K562 (cell line): ENCODE measurements around the gene POGZ. TPM values are rescaled to one million over a fixed set of nuclear protein-coding genes. Genes with fewer than 3 reads are reported as not detected.
A peak's percentile ranks its signal among the peaks of the same experiment; 100 is the strongest.

Source experiments
- CEBPB ChIP-seq: fragments of 450-650 bp; IDR thresholded peaks from 2 replicates; pipeline ENCODE4 v1.6.1; 2016; ENCODE audit warnings: missing genetic modification characterization, missing compliant biosample characterization
- EP400 ChIP-seq: fragments of 450-650 bp; IDR thresholded peaks from 2 replicates; pipeline ENCODE4 v1.6.1; 2017; ENCODE audit warnings: antibody characterized with exemption, mild to moderate bottlenecking, moderate library complexity
- ETV1 ChIP-seq: fragments of 450-650 bp; conservative IDR thresholded peaks from 2 replicates; pipeline ENCODE4 v1.6.1; 2016; ENCODE audit warnings: missing genetic modification characterization, control low read depth, low read depth, missing compliant biosample characterization
- ETV5 ChIP-seq: sonication (generic); formaldehyde crosslinking; IDR thresholded peaks from 2 replicates; pipeline ENCODE4 v1.4.0; 2020; ENCODE audit warnings: low read depth, mild to moderate bottlenecking, missing genetic modification reagents
- HNRNPLL ChIP-seq: fragments of 200-400 bp; formaldehyde crosslinking; IDR thresholded peaks from 2 replicates; pipeline ENCODE4 v1.6.1; 2017; ENCODE audit warnings: low read length, low read depth, mild to moderate bottlenecking; ENCODE audit not compliant: poor library complexity, severe bottlenecking
- KDM5B ChIP-seq: fragments of 200-600 bp; sonication (generic); IDR thresholded peaks from 2 replicates; pipeline ENCODE4 v1.6.1; 2012; ENCODE audit warnings: low read depth, mild to moderate bottlenecking, moderate library complexity, low read length, control low read depth, inconsistent platforms; ENCODE audit not compliant: insufficient replicate concordance
- NR2F6 ChIP-seq: fragments of 450-650 bp; formaldehyde crosslinking; IDR thresholded peaks from 2 replicates; pipeline ENCODE4 v1.4.0; 2020; ENCODE audit warnings: mild to moderate bottlenecking
- PKNOX1 ChIP-seq: fragments of 450-650 bp; IDR thresholded peaks from 2 replicates; pipeline ENCODE4 v1.6.1; 2016
- PML ChIP-seq: IDR thresholded peaks from 2 replicates; pipeline ENCODE4 v1.6.1; 2012; ENCODE audit warnings: low read length, inconsistent platforms
- POLR2A ChIP-seq: fragments of 450-650 bp; conservative IDR thresholded peaks from 2 replicates; pipeline ENCODE4 v1.6.1; 2016
- POU5F1 ChIP-seq: fragments of 150-350 bp; IDR thresholded peaks from 2 replicates; pipeline ENCODE4 v1.6.1; 2014; ENCODE audit warnings: borderline replicate concordance, low read length, low read depth, mild to moderate bottlenecking; ENCODE audit not compliant: partially characterized antibody
- PTRF ChIP-seq: fragments of 450-650 bp; IDR thresholded peaks from 2 replicates; pipeline ENCODE4 v1.6.1; 2016; ENCODE audit warnings: mild to moderate bottlenecking, missing genetic modification characterization, missing compliant biosample characterization
- SIX5 ChIP-seq, 2 experiments: IDR thresholded peaks; 2 replicates each; pipeline ENCODE4 v1.6.1; 2011; ENCODE audit warnings: low read length in 2 of 2, borderline replicate concordance in 1 of 2, low read depth in 1 of 2, mild to moderate bottlenecking in 1 of 2, moderate library complexity in 1 of 2; ENCODE audit not compliant: insufficient read depth in 1 of 2
- SMARCE1 ChIP-seq: fragments of 450-650 bp; IDR thresholded peaks from 2 replicates; pipeline ENCODE4 v1.7.1; 2016; ENCODE audit warnings: mild to moderate bottlenecking
- TAF9B ChIP-seq: fragments of 450-650 bp; IDR thresholded peaks from 2 replicates; pipeline ENCODE4 v1.6.1; 2018; ENCODE audit warnings: mild to moderate bottlenecking; ENCODE audit not compliant: partially characterized antibody
- ZFX ChIP-seq: sonication (generic); formaldehyde crosslinking; IDR thresholded peaks from 2 replicates; pipeline ENCODE4 v1.8.0; 2022; ENCODE audit warnings: mild to moderate bottlenecking, missing genetic modification reagents, moderate library complexity
- ZKSCAN1 ChIP-seq: fragments of 150-350 bp; IDR thresholded peaks from 2 replicates; pipeline ENCODE4 v1.6.1; 2016; ENCODE audit warnings: low read depth, low read length
- ZNF384 ChIP-seq: IDR thresholded peaks from 2 replicates; pipeline ENCODE4 v1.6.1; 2012; ENCODE audit warnings: low read depth, low read length, improper control_type of control experiment
- ZNF511 ChIP-seq: sonication (generic); formaldehyde crosslinking; IDR thresholded peaks from 2 replicates; pipeline ENCODE4 v1.8.0; 2022; ENCODE audit warnings: mild to moderate bottlenecking, missing genetic modification reagents
- ZNF699 ChIP-seq: fragments of 250-450 bp; sonication (Bioruptor Pico); IDR thresholded peaks from 2 replicates; pipeline ENCODE4 v1.8.0; 2021; ENCODE audit warnings: mild to moderate bottlenecking, moderate library complexity; ENCODE audit not compliant: insufficient replicate concordance
- ZNF717 ChIP-seq: fragments of 250-450 bp; sonication (Bioruptor Pico); IDR thresholded peaks from 2 replicates; pipeline ENCODE4 v1.5.0; 2021
- polyA plus RNA-seq, 8 experiments: library from polyadenylated mRNA; depleted of rRNA in 4 of 8; stranded (reverse) in 5 of 8; unstranded in 3 of 8; fragments of >200 nt; fragmentation: Nextera tagmentation in 2 of 8; fragmentation: Illumina TruSeq in 1 of 8; extraction: Ambion mirVana in 2 of 8; extraction: Trizol in 1 of 8; gene quantifications; 2 replicates each; pipeline versions ENCODE4 v1.2.1 to v1.2.3, GENCODE V29; 2011 to 2014; ENCODE audit warnings: inconsistent platforms in 1 of 8, missing spikeins in 1 of 8
- total RNA-seq, 7 experiments: library from RNA; depleted of rRNA in 6 of 7; stranded (reverse); fragments of >200 nt in 6 of 7; fragmentation: Illumina TruSeq in 2 of 7; extraction: Trizol in 2 of 7; gene quantifications; 2 replicates each; pipeline versions ENCODE4 v1.2.1 to v1.2.3, GENCODE V29; 2011 to 2021; ENCODE audit warnings: low replicate concordance in 1 of 7
- TF ChIP-seq, protein P1 (sequence below): fragments of 450-650 bp; IDR thresholded peaks from 2 replicates; pipeline ENCODE4 v1.6.1; 2014; ENCODE audit warnings: low read depth, mild to moderate bottlenecking, moderate library complexity, borderline replicate concordance
- TF ChIP-seq, protein P2 (sequence below): sonication (generic); formaldehyde crosslinking; IDR thresholded peaks from 2 replicates; pipeline ENCODE4 v1.8.1; 2023; ENCODE audit warnings: mild to moderate bottlenecking, missing genetic modification reagents, moderate library complexity

POGZ gene
- total and polyA plus RNA-seq, 9 of the 15 experiments (the other 6 are each of a cell fraction or from before 2014, with no cell fraction given): 9.4 to 40.6 (median 21.6) TPM

- TF ChIP-seq CEBPB (tag) (peak; percentile 98), ZKSCAN1 (peak; percentile 65; the same call in 1 of the 2 replicates), ZNF511 (CRISPR knock-in tag) (0 out of 2 replicates have a peak, but pooled peaks have one; percentile 4), ETV5 (CRISPR knock-in tag) (peak; percentile 80), EP400 (peak; percentile 76), PTRF (tag) (no peak), ZNF699 (CRISPR knock-in tag) (no peak), PKNOX1 (peak; percentile 84), KDM5B (peak; percentile 58), POU5F1 (peak; percentile 51), ZNF384 (peak; percentile 82), SIX5 (IDR thresholded peaks at IDR 0.05; ENCODE audit: borderline replicate concordance in 1 of 2, insufficient read depth in 1 of 2, low read depth in 1 of 2, low read length in 2 of 2) (peak; percentile 80 to 86), HNRNPLL (peak; percentile 49), POLR2A (peak; percentile 93), SMARCE1 (0 out of 2 replicates have a peak, but pooled peaks have one; percentile 9), TAF9B (peak; percentile 93), ZNF717 (no peak), NR2F6 (CRISPR knock-in tag) (no peak), ETV1 (tag) (peak; percentile 90), PML (peak; percentile 67; the same call in 1 of the 2 replicates), ZFX (CRISPR knock-in tag) (peak; percentile 95)
- TF ChIP-seq, protein P1, sequence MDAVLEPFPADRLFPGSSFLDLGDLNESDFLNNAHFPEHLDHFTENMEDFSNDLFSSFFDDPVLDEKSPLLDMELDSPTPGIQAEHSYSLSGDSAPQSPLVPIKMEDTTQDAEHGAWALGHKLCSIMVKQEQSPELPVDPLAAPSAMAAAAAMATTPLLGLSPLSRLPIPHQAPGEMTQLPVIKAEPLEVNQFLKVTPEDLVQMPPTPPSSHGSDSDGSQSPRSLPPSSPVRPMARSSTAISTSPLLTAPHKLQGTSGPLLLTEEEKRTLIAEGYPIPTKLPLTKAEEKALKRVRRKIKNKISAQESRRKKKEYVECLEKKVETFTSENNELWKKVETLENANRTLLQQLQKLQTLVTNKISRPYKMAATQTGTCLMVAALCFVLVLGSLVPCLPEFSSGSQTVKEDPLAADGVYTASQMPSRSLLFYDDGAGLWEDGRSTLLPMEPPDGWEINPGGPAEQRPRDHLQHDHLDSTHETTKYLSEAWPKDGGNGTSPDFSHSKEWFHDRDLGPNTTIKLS: peak; percentile 20; the same call in 1 of the 2 replicates
- TF ChIP-seq, protein P2, sequence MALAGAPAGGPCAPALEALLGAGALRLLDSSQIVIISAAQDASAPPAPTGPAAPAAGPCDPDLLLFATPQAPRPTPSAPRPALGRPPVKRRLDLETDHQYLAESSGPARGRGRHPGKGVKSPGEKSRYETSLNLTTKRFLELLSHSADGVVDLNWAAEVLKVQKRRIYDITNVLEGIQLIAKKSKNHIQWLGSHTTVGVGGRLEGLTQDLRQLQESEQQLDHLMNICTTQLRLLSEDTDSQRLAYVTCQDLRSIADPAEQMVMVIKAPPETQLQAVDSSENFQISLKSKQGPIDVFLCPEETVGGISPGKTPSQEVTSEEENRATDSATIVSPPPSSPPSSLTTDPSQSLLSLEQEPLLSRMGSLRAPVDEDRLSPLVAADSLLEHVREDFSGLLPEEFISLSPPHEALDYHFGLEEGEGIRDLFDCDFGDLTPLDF (CRISPR knock-in tag): 0 out of 2 replicates have a peak, but pooled peaks have one; percentile 46
Measured at GRCh38 chr1:151399324-151400171, 59.7 kb downstream of the POGZ start, which contains the start of gene PSMB4 (continued).
